ENCODE results near the gene PTK7.

The PTK7 gene

GRCh38 chr6:43180058-43180457, 103.9 kb downstream of the PTK7 start:
- no peak for DNase-seq (ENCODE audit: low spot score)

GRCh38 chr6:43180985-43181384, 104.9 kb downstream of the PTK7 start:
- no peak for DNase-seq (ENCODE audit: low spot score)

- no peak for DNase-seq (ENCODE audit: low spot score)
Observed at GRCh38 chr6:43181621-43181941, 105.5 kb downstream of the PTK7 start.

- DNase-seq (ENCODE audit: low spot score): peak; percentile 78
Observed at GRCh38 chr6:43181942-43182860, 106.1 kb downstream of the PTK7 start, which contains the start of gene CUL9. TSS of gene CUL9 (plus strand) at chr6:43182196. CDS start at chr6:43184311, 2,115 bp downstream.

GRCh38 chr6:43183441-43183840, 107.3 kb downstream of the PTK7 start:
- DNase-seq (ENCODE audit: low spot score): no peak

- DNase-seq (ENCODE audit: low spot score): no peak
Observed at GRCh38 chr6:43184268-43184985, 108.3 kb downstream of the PTK7 start.

GRCh38 chr6:43185391-43185985, 109.4 kb downstream of the PTK7 start:
- peak; percentile 48 for DNase-seq (ENCODE audit: low spot score)

- no peak for DNase-seq (ENCODE audit: low spot score)
Observed at GRCh38 chr6:43186019-43186418, 109.9 kb downstream of the PTK7 start.

- no peak for DNase-seq (ENCODE audit: low spot score)
Observed at GRCh38 chr6:43186706-43187105, 110.6 kb downstream of the PTK7 start.

GRCh38 chr6:43187821-43188220, 111.7 kb downstream of the PTK7 start:
- no peak for DNase-seq (ENCODE audit: low spot score)

GRCh38 chr6:43188426-43188825, 112.3 kb downstream of the PTK7 start:
- no peak for DNase-seq (ENCODE audit: low spot score)

- no peak for DNase-seq (ENCODE audit: low spot score)
Observed at GRCh38 chr6:43189776-43190304, 113.7 kb downstream of the PTK7 start.

GRCh38 chr6:43192911-43193310, 116.8 kb downstream of the PTK7 start:
- no peak for DNase-seq (ENCODE audit: low spot score)

- DNase-seq (ENCODE audit: low spot score): no peak
Observed at GRCh38 chr6:43193929-43194328, 117.8 kb downstream of the PTK7 start.

- DNase-seq (ENCODE audit: low spot score): no peak
Observed at GRCh38 chr6:43196337-43196736, 120.2 kb downstream of the PTK7 start.

GRCh38 chr6:43199912-43200311, 123.8 kb downstream of the PTK7 start:
- DNase-seq (ENCODE audit: low spot score): no peak

- DNase-seq (ENCODE audit: low spot score): no peak
Observed at GRCh38 chr6:43200541-43200940, 124.4 kb downstream of the PTK7 start.

GRCh38 chr6:43202451-43202850, 126.3 kb downstream of the PTK7 start:
- DNase-seq (ENCODE audit: low spot score): no peak

- no peak for DNase-seq (ENCODE audit: low spot score)
Observed at GRCh38 chr6:43203029-43203717, 127.1 kb downstream of the PTK7 start.

GRCh38 chr6:43203718-43204095, 127.6 kb downstream of the PTK7 start:
- DNase-seq (ENCODE audit: low spot score): no peak

GRCh38 chr6:43204271-43205105, 128.4 kb downstream of the PTK7 start:
- no peak for DNase-seq (ENCODE audit: low spot score)

Data from CD4-positive, alpha-beta T cell treated with Interleukin-6 at 100 ng/mL for 8 hours (primary cell).